ENCODE results near the gene ZNF385D. TPM values are rescaled to one million over a fixed set of nuclear protein-coding genes. Genes with fewer than 3 reads are reported as not detected.

The ZNF385D gene
- total RNA-seq, 1 donor from 2014 or later, result 0.41 TPM

DNA sequence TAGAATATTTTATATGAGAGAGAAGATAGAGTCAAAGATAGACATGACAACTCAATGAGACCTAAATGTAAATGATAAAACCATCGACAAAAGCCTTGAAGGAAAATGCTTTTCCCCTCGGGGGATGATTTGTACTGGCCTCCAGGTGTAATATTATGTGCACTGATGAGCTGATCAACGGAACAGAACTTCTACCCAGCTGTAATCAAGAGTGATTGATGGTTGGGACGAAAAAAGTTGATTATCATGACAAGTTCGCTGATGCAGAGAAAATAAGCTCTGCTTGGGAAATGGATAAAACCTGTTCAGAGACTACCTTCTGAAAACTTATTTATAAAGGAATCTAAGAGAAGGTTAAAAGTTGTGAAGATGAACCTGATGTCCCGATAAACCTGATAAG is 210.7 kb downstream of the ZNF385D start:
- Mint-ChIP-seq H3K9me3 (ENCODE audit: unreplicated experiment) (no peaks in the 10 kb centered on the region), H3K4me1 (ENCODE audit: unreplicated experiment) (no peaks in the 10 kb centered on the region), H3K4me3 (ENCODE audit: unreplicated experiment) (no peak overlapping the region), H3K36me3 (ENCODE audit: low read depth, unreplicated experiment) (peaks cover 3% of the 10 kb centered on the region), H3K27me3 (ENCODE audit: unreplicated experiment) (peaks cover 2% of the 10 kb centered on the region), H3K27ac (ENCODE audit: unreplicated experiment) (no peak overlapping the region)
- TF ChIP-seq, protein P1, sequence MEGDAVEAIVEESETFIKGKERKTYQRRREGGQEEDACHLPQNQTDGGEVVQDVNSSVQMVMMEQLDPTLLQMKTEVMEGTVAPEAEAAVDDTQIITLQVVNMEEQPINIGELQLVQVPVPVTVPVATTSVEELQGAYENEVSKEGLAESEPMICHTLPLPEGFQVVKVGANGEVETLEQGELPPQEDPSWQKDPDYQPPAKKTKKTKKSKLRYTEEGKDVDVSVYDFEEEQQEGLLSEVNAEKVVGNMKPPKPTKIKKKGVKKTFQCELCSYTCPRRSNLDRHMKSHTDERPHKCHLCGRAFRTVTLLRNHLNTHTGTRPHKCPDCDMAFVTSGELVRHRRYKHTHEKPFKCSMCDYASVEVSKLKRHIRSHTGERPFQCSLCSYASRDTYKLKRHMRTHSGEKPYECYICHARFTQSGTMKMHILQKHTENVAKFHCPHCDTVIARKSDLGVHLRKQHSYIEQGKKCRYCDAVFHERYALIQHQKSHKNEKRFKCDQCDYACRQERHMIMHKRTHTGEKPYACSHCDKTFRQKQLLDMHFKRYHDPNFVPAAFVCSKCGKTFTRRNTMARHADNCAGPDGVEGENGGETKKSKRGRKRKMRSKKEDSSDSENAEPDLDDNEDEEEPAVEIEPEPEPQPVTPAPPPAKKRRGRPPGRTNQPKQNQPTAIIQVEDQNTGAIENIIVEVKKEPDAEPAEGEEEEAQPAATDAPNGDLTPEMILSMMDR (IDR thresholded peaks at IDR 0.05; ENCODE audit: unreplicated experiment), result no peak
- DNase-seq (ENCODE audit: low spot score), result no peak

DNA sequence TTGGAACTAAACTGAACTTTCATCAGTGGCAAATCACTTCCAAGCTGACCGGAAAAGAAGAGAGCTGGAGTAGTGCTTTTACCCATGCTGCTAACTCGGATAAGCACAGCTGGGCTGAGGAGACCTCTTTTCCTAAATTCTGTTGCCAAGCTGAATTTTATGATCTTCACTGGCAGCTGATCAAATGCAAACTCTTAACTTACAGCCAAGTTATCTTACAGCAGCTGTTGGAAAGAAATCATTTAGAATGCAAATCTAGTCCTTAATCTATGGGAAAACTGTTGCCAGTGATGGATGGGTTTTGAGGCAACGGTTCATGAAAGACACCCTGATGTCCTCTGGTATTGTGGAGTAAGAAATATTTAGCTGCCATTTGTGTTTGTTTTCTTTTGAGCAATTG is 216.5 kb downstream of the ZNF385D start:
- no peak overlapping the region for H3K4me3 Mint-ChIP-seq (ENCODE audit: unreplicated experiment)
- no peak for DNase-seq (ENCODE audit: low spot score)
- H3K27me3 Mint-ChIP-seq (ENCODE audit: unreplicated experiment), result no peaks in the 10 kb centered on the region
- H3K36me3 Mint-ChIP-seq (ENCODE audit: low read depth, unreplicated experiment), result no peaks in the 10 kb centered on the region
- H3K9me3 Mint-ChIP-seq (ENCODE audit: unreplicated experiment), result no peaks in the 10 kb centered on the region
- H3K4me1 Mint-ChIP-seq (ENCODE audit: unreplicated experiment), result no peaks in the 10 kb centered on the region
- TF ChIP-seq, protein P1 (IDR thresholded peaks at IDR 0.05; ENCODE audit: unreplicated experiment), result no peak
- H3K27ac Mint-ChIP-seq (ENCODE audit: unreplicated experiment), result no peak overlapping the region

DNA sequence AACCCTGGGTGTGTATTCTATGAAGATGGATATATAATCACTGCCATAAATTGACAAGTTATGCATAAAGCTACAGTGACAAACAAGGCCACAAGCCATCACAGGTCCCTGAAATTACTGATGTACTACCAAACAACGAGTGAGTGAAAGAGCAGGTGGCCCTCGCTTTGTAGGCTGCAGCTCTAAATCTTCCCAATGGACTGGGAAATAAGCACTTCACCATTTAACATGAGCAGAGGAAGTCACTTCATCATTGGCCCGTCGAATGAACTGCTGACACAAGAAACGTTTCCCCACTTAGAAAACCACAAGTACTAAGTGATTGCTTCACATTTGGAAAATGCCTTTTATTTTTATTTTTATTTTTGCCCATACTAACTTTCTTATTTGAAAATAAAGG is 218.0 kb downstream of the ZNF385D start:
- Mint-ChIP-seq H3K36me3 (ENCODE audit: low read depth, unreplicated experiment) (no peaks in the 10 kb centered on the region), H3K27me3 (ENCODE audit: unreplicated experiment) (no peaks in the 10 kb centered on the region), H3K27ac (ENCODE audit: unreplicated experiment) (no peak overlapping the region), H3K9me3 (ENCODE audit: unreplicated experiment) (no peaks in the 10 kb centered on the region), H3K4me3 (ENCODE audit: unreplicated experiment) (no peak overlapping the region), H3K4me1 (ENCODE audit: unreplicated experiment) (no peaks in the 10 kb centered on the region)
- no peak for DNase-seq (ENCODE audit: low spot score)
- TF ChIP-seq, protein P1 (IDR thresholded peaks at IDR 0.05; ENCODE audit: unreplicated experiment), result no peak

DNA sequence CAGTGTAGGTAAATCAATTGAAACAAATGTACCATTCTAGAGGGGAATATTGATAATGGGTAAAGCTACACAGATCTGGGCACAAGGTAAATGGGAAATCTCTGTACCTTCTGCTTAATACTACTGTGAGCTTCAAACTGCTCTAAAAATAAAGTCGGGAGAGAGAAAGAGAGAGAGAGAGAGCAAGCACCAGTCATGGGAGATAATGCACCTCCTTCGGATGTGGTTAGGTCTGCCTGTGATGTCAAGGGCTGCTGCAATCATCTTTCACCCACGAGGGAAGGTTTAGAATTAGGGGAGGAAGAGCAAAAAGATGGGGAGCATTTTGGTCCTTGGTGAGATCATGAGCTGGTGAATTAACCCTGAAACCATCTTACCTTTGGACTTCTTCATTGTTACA is 219.1 kb downstream of the ZNF385D start:
- TF ChIP-seq, protein P1 (IDR thresholded peaks at IDR 0.05; ENCODE audit: unreplicated experiment), result no peak
- H3K27ac Mint-ChIP-seq (ENCODE audit: unreplicated experiment), result no peak overlapping the region
- H3K27me3 Mint-ChIP-seq (ENCODE audit: unreplicated experiment), result no peaks in the 10 kb centered on the region
- H3K4me1 Mint-ChIP-seq (ENCODE audit: unreplicated experiment), result no peaks in the 10 kb centered on the region
- H3K4me3 Mint-ChIP-seq (ENCODE audit: unreplicated experiment), result no peak overlapping the region
- no peaks in the 10 kb centered on the region for H3K36me3 Mint-ChIP-seq (ENCODE audit: low read depth, unreplicated experiment)
- DNase-seq (ENCODE audit: low spot score), result no peak
- no peaks in the 10 kb centered on the region for H3K9me3 Mint-ChIP-seq (ENCODE audit: unreplicated experiment)

DNA sequence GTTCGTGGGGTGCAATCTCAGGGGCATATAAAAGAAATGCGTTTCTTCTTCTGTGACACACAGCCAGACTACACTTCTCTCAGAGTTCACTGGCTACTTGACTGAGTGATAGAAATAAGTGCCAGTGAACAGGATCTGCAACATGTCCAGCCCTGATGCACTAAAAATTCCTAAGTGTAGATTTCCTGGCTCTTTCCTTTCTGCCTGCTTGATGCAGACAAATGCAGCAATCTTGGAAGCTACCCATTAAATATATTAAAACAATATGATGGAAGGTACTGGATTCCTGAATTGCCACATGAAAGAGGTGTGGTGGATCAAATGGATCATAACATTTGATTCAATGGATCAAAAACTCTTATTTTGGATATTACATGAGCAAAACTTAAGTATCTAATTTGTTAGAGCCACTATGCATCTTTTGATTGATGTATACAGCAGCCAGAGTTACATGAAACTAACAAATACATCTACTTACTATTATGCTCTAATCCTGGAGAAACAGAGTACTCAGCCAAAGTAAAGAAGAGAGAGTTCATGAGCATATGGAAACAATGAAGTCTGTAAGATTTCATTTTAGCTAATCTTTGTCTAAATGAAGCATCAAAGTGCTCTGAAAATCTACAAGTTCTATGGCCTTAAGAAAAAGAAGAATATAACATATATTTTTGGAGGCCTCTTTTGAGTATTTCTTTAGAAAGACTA is 222.6 kb downstream of the ZNF385D start:
- H3K9me3 Mint-ChIP-seq (ENCODE audit: unreplicated experiment), result no peaks in the 10 kb centered on the region
- H3K27me3 Mint-ChIP-seq (ENCODE audit: unreplicated experiment), result no peaks in the 10 kb centered on the region
- no peaks in the 10 kb centered on the region for H3K4me1 Mint-ChIP-seq (ENCODE audit: unreplicated experiment)
- no peak overlapping the region for H3K27ac Mint-ChIP-seq (ENCODE audit: unreplicated experiment)
- DNase-seq (ENCODE audit: low spot score), result no peak
- H3K4me3 Mint-ChIP-seq (ENCODE audit: unreplicated experiment), result no peak overlapping the region
- H3K36me3 Mint-ChIP-seq (ENCODE audit: low read depth, unreplicated experiment), result no peaks in the 10 kb centered on the region
- TF ChIP-seq, protein P1 (IDR thresholded peaks at IDR 0.05; ENCODE audit: unreplicated experiment), result no peak

Measured in endothelial cell (in vitro differentiated cells).